GM12875 (cell line): ENCODE data around the gene MED10.

Source experiments
- H3K4me3 ChIP-seq: one replicate; pipeline ENCODE4 v1.5.1; 2011; ENCODE audit warnings: low read depth, low read length, control low read depth
- TF ChIP-seq, protein P1 (sequence below): IDR thresholded peaks from 2 replicates; pipeline ENCODE4 v1.5.1; 2011; ENCODE audit warnings: low read depth, mild to moderate bottlenecking, control low read depth, inconsistent platforms, low read length, moderate library complexity, borderline replicate concordance; ENCODE audit not compliant: insufficient read depth

The MED10 gene

DNA sequence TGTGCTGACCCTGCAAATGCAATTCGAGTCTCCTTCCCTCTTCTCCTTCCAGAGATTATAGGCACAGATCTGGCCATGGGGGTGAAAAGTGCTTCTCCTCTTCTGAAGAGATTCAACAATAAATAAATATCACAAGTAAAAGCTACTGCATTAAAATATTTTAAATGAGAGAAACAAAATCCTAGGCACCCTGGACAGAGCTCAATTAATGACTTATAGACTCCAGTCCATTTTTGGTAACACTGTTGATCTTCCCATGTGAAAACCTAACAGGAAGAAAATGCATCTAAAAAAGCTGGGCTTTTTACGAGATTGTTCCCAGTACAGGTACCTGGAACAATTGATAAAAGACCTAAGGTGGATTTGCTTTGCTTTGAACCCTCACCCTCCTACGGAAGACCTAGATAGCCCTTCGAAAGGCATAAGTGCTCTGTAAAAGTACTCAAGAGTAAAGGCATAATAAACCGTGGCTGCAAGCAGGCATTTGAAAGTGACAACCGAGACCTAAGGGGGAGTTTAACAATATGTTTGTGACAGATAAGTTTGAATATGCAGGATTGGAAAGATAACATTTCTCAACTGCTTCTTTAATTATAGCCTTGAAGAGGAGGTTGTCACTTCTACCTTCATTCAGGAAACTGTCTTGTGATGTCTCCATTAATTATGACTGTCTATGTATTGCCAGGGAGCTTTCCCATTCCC, 29.4 kb upstream of the MED10 start:
- TF ChIP-seq, protein P1, sequence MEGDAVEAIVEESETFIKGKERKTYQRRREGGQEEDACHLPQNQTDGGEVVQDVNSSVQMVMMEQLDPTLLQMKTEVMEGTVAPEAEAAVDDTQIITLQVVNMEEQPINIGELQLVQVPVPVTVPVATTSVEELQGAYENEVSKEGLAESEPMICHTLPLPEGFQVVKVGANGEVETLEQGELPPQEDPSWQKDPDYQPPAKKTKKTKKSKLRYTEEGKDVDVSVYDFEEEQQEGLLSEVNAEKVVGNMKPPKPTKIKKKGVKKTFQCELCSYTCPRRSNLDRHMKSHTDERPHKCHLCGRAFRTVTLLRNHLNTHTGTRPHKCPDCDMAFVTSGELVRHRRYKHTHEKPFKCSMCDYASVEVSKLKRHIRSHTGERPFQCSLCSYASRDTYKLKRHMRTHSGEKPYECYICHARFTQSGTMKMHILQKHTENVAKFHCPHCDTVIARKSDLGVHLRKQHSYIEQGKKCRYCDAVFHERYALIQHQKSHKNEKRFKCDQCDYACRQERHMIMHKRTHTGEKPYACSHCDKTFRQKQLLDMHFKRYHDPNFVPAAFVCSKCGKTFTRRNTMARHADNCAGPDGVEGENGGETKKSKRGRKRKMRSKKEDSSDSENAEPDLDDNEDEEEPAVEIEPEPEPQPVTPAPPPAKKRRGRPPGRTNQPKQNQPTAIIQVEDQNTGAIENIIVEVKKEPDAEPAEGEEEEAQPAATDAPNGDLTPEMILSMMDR, result no peak
- no peak overlapping the region for H3K4me3 ChIP-seq

DNA sequence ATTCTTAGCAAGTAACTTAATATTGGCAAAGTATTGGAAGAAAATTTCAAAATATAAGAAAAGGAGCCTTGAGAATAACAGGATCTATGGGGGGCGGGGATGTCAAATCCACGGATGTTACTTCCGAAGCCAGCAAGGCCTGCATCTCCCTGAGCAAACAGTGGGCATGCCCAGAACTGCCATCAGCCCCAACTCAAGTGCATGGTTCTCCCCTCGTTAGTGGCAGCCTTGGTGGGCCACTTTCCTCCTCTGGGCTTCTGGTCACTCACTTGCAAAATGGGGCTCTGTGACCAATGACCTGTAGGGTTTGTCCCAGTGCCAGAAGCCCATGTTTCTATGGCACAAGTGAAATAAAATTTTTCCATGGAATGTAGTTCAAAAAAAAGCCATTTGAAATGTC, 27.2 kb upstream of the MED10 start:
- TF ChIP-seq, protein P1, result no peak
- no peak overlapping the region for H3K4me3 ChIP-seq

DNA sequence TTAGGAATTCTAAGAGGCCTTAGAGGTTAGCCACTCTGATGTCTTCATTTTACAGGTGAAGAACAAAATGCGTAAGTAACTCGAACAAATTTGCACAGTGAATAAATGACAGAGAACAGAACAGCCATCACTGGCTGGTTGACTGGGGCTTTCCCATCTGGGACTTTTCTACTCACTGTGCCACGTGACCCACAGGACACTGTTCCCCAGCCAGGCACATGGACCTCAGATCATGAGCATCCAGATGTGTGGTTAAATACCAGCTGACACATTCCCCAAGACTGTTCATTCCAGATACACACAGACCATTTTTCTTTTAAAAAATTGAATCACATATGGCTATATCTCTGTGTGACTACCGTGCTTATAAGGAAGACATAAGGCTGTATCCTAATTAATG, 25.8 kb upstream of the MED10 start:
- TF ChIP-seq, protein P1, result no peak

DNA sequence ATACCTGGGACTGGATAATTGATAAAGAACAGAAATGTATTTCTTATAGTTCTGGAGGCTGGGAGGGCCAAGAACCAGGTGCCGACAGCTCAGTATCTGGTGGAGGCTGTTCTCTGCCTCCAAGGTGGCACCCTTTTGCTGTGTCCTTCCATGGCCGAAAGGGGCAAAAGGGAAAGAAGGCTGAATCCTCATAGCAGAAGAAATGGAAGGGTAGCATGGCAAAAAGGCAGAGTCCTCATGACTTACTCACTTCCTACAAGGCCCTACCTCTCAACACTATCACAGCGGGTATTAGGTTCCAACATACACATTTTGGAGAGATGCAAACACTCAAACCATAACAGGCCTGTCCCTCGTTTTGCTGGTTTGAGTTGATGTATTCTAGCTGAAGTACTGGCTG, 25.1 kb upstream of the MED10 start:
- TF ChIP-seq, protein P1, result no peak

More for the DNA sequence above, 25.8 kb upstream of the MED10 start:
- H3K4me3 ChIP-seq, result no peak overlapping the region

DNA sequence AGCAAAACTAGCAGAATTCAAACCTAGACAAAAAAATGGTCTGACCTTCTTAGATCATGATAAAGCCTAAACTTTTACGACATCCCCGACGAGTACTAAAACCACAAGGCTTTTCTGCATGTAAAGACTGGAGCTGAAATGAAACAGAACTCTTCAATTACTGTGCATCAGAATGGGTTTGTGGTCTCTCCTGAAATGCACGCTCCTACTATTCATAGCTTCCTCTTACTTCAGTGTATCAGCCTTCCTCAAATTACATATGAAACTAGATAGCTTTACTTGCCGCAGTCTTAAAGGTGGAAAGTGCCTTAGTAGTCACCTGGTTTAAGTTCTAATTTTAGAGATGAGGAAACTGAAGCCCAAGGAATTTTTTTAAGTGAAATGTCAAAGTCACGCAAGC, 24.6 kb upstream of the MED10 start:
- H3K4me3 ChIP-seq, result no peak overlapping the region
- TF ChIP-seq, protein P1, result no peak

More for the DNA sequence above, 25.1 kb upstream of the MED10 start:
- no peak overlapping the region for H3K4me3 ChIP-seq

DNA sequence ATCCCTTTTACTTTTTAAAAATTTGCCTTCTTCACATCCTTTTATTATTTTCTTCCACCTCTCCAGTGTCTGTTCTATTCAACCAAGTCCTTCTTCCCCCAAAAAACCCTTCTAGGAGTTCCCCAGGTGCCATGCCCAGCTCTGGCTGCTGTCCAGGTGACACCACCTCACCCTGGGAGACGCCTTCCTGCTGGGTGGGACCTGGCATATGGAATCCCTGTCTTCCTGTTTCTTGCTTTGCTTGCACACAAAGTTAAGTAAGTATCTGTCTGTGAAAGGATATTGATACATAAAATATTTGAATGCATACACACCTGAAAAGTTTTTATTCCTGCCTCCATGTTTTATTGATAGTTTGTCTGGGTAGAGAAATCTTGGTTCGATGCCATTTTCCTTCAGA, 23.1 kb upstream of the MED10 start:
- TF ChIP-seq, protein P1, result no peak
- no peak overlapping the region for H3K4me3 ChIP-seq
